Fibroblast of lung (primary cell): Measurements from ENCODE around the gene PPARGC1A. TPM values are rescaled to one million over a fixed set of nuclear protein-coding genes. Genes with fewer than 3 reads are reported as not detected.

Experiments
- DNase-seq, 2 donors: peaks; one replicate each; pipeline versions ENCODE4 v3.0.0 to v3.0.0-alpha.2; 2010; ENCODE audit warnings: low read depth in 2 of 2
- H2AFZ ChIP-seq: 2 replicates; pipeline ENCODE4 v1.5.1; 2012; ENCODE audit warnings: low read length, control low read depth, inconsistent platforms
- H3K27ac ChIP-seq: 2 replicates; pipeline ENCODE4 v1.5.1; 2011; ENCODE audit warnings: low read length, control low read depth; ENCODE audit not compliant: insufficient read depth
- H3K27me3 ChIP-seq: 2 replicates; pipeline ENCODE4 v1.5.1; 2011; ENCODE audit warnings: mild to moderate bottlenecking, low read length; ENCODE audit not compliant: control insufficient read depth, insufficient read depth
- H3K36me3 ChIP-seq: 2 replicates; pipeline ENCODE4 v1.5.1; 2011; ENCODE audit warnings: low read length; ENCODE audit not compliant: control insufficient read depth, insufficient read depth
- H3K4me1 ChIP-seq: 2 replicates; pipeline ENCODE4 v1.5.1; 2011; ENCODE audit warnings: low read length; ENCODE audit not compliant: control insufficient read depth, insufficient read depth; ENCODE audit errors: extremely low read depth
- H3K4me2 ChIP-seq: 2 replicates; pipeline ENCODE4 v1.5.1; 2011; ENCODE audit warnings: low read length, control low read depth; ENCODE audit not compliant: insufficient read depth; ENCODE audit errors: extremely low read depth
- H3K4me3 ChIP-seq, 4 experiments: fragments of 200-600 bp in 1 of 4; sonication (generic) in 1 of 4; replicated peaks in 1 of 4; 2 replicates each; pipeline ENCODE4 v1.5.1; 2011 to 2016; ENCODE audit warnings: low read length in 4 of 4, low read depth in 3 of 4, mild to moderate bottlenecking in 3 of 4, control low read depth in 2 of 4, inconsistent platforms in 1 of 4, mixed read lengths in 1 of 4; ENCODE audit not compliant: insufficient read depth in 1 of 4; ENCODE audit errors: control extremely low read depth in 1 of 4
- H3K79me2 ChIP-seq: 2 replicates; pipeline ENCODE4 v1.5.1; 2012; ENCODE audit warnings: mild to moderate bottlenecking, low read length, inconsistent platforms; ENCODE audit not compliant: control insufficient read depth, insufficient read depth
- H3K9ac ChIP-seq: 2 replicates; pipeline ENCODE4 v1.5.1; 2011; ENCODE audit warnings: mild to moderate bottlenecking, low read length, control low read depth; ENCODE audit not compliant: insufficient read depth
- H3K9me3 ChIP-seq: 2 replicates; pipeline ENCODE4 v1.5.1; 2012; ENCODE audit warnings: low read depth, low read length; ENCODE audit not compliant: control insufficient read depth, insufficient read depth
- H4K20me1 ChIP-seq: 2 replicates; pipeline ENCODE4 v1.5.1; 2011; ENCODE audit warnings: low read length; ENCODE audit not compliant: control insufficient read depth, insufficient read depth; ENCODE audit errors: extremely low read depth
- CTCF ChIP-seq, 2 donors: IDR thresholded peaks in 1 of 2; conservative IDR thresholded peaks in 1 of 2; 1 replicate in 1 of 2; 2 replicates in 1 of 2; pipeline ENCODE4 v1.5.1; 2011 to 2012; ENCODE audit warnings: low read length in 2 of 2, control low read depth in 1 of 2, inconsistent platforms in 1 of 2, low read depth in 1 of 2, mild to moderate bottlenecking in 1 of 2
- EZH2 ChIP-seq: IDR thresholded peaks from 2 replicates; pipeline ENCODE4 v1.5.1; 2012; ENCODE audit warnings: low read length, control low read depth, mild to moderate bottlenecking; ENCODE audit errors: missing control alignments
- polyA plus RNA-seq, 2 donors: library from polyadenylated mRNA; depleted of rRNA in 1 of 2; stranded (reverse) in 1 of 2; unstranded in 1 of 2; fragments of >200 nt; gene quantifications; 2 replicates each; pipeline ENCODE4 v1.2.1, GENCODE V29; 2011 to 2012; ENCODE audit warnings: missing spikeins in 1 of 2
- total RNA-seq: library from RNA; depleted of rRNA; stranded (reverse); fragments of >200 nt; gene quantifications from 2 replicates; pipeline ENCODE4 v1.2.1, GENCODE V29; 2014

Gene PPARGC1A
- total and polyA plus RNA-seq, 2 donors (not counting 1 experiment from before 2014, with no cell fraction given), result 1.3 to 6.9 TPM

GRCh38 chr4:23873717-23874535 is 15.9 kb downstream of the PPARGC1A start:
- Histone ChIP-seq H3K9ac (no peak overlapping the region), H2AFZ (no peak overlapping the region), H3K4me2 (no peak overlapping the region), H3K4me3 (no peak overlapping the region), H3K4me1 (no peaks in the 10 kb centered on the region), H4K20me1 (no peaks in the 10 kb centered on the region), H3K27ac (no peak overlapping the region), H3K9me3 (no peaks in the 10 kb centered on the region), H3K36me3 (no peaks in the 10 kb centered on the region), H3K79me2 (no peaks in the 10 kb centered on the region), H3K27me3 (no peaks in the 10 kb centered on the region)
- no peak for DNase-seq
- TF ChIP-seq EZH2 (no peak), CTCF (conservative IDR thresholded peaks at IDR 0.05 in 1 of 2, IDR thresholded peaks at IDR 0.05 in 1 of 2; ENCODE audit: low read depth in 1 of 2, low read length in 2 of 2) (no peak)

- DNase-seq, result no peak
- Histone ChIP-seq H4K20me1 (no peaks in the 10 kb centered on the region), H3K4me1 (no peaks in the 10 kb centered on the region), H3K27me3 (no peaks in the 10 kb centered on the region), H3K27ac (no peak overlapping the region), H3K9me3 (no peaks in the 10 kb centered on the region), H3K79me2 (no peaks in the 10 kb centered on the region), H3K9ac (no peak overlapping the region), H3K4me3 (no peak overlapping the region), H3K36me3 (no peaks in the 10 kb centered on the region), H3K4me2 (no peak overlapping the region), H2AFZ (no peak overlapping the region)
- TF ChIP-seq EZH2 (no peak), CTCF (conservative IDR thresholded peaks at IDR 0.05 in 1 of 2, IDR thresholded peaks at IDR 0.05 in 1 of 2; ENCODE audit: low read depth in 1 of 2, low read length in 2 of 2) (no peak)
Observed at GRCh38 chr4:23871426-23871825, 18.4 kb downstream of the PPARGC1A start.

- Histone ChIP-seq H3K9me3 (no peaks in the 10 kb centered on the region), H3K4me2 (no peak overlapping the region), H3K4me3 (no peak overlapping the region), H2AFZ (no peak overlapping the region), H3K9ac (no peak overlapping the region), H3K4me1 (no peaks in the 10 kb centered on the region), H4K20me1 (no peaks in the 10 kb centered on the region), H3K27ac (no peak overlapping the region), H3K36me3 (no peaks in the 10 kb centered on the region), H3K79me2 (no peaks in the 10 kb centered on the region), H3K27me3 (no peaks in the 10 kb centered on the region)
- no peak for TF ChIP-seq CTCF (conservative IDR thresholded peaks at IDR 0.05 in 1 of 2, IDR thresholded peaks at IDR 0.05 in 1 of 2; ENCODE audit: low read depth in 1 of 2, low read length in 2 of 2)
- TF ChIP-seq EZH2, result no peak
- DNase-seq, result no peak
Observed at GRCh38 chr4:23866450-23867075, 23.3 kb downstream of the PPARGC1A start.
